Measurements from ENCODE around the gene KCNIP4.

KCNIP4 gene

DNA sequence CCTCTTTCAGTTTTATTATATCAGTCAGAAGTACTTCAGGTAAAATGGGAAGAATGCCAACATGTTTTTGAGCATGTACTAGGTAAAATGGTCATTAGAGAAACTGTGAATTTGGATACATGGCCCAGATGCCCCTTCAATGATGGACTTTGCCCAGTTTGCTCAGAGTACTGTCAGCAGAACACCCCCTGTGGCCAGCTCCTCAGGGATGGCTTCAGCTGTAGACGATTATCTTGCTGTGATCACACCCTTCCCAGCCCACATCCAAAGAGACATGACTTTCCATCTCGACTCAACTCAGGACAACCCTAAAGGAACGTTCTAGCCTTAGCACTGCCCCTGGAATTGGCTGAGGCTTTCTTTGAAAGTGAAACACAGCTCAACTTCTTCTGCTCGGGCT lies 809.2 kb downstream of the KCNIP4 start:
- DNase-seq = no peak

GRCh38 chr4:21136051-21136630 lies 812.4 kb downstream of the KCNIP4 start:
- DNase-seq = no peak

DNA sequence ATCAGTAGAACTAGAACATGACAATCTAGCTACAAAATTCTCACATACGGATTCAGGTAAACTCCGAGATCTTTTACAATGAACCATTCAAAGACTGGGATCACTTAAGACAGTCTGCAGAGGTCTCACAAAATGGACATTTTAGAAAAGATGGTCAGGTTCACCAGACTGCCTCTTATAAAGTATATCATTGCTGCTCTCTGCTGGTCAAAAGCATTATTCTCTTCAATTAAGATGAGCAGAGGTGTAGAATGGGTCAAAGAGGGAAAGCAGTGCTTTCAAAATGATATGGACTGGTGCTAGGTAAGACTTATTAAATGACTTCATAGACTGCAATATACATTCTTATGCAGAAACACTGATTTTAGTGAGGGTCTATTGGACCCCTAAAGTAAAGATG lies 813.6 kb downstream of the KCNIP4 start:
- peak; percentile 38 to 43 for DNase-seq

GRCh38 chr4:21130606-21131005 lies 818.0 kb downstream of the KCNIP4 start:
- no peak for DNase-seq

DNA sequence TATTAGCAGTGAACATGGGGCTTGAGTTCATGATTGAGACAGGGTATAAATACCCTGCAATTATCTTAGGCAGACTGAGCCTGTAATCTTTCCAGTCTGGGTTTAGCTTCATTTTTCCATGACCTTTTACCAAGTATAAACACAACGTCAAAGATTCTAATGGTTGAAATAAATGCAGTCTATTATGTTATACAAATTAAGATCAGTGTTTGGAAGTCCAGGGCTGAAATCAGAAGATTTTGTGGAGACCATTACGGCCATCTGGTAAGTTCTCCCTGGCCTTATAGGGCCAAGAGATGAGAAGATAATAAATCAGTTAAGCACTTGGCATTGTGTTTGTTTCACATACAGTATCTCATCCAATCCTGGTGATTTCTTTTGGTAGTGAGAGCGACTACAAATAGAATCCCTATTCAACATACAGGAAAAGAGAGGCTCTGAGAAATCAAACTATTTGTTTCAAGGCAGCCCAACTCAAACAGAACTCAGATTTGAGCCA lies 822.5 kb downstream of the KCNIP4 start:
- no peak for DNase-seq

DNA sequence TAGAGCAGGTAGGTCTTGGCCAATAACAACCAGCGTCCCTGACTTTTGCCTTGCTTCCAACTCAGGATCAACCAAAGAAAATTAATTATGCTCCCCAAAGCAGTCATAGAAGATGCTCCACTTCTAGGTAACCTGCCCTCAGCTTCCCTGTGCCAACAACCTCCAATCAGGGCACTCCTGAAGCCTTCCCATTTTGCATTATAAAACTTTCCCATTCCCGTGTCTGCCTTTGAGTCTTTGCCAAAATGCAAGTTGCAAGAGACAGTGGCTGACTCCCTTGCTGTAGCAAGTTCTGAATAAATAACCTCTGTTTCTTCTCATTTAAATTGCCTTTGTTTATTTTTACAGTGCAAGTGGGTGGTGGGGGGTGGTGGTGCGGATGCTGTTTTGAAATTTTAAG lies 830.3 kb downstream of the KCNIP4 start:
- DNase-seq = no peak

- DNase-seq = no peak
Measured at GRCh38 chr4:21117541-21118180, 830.9 kb downstream of the KCNIP4 start.

DNA sequence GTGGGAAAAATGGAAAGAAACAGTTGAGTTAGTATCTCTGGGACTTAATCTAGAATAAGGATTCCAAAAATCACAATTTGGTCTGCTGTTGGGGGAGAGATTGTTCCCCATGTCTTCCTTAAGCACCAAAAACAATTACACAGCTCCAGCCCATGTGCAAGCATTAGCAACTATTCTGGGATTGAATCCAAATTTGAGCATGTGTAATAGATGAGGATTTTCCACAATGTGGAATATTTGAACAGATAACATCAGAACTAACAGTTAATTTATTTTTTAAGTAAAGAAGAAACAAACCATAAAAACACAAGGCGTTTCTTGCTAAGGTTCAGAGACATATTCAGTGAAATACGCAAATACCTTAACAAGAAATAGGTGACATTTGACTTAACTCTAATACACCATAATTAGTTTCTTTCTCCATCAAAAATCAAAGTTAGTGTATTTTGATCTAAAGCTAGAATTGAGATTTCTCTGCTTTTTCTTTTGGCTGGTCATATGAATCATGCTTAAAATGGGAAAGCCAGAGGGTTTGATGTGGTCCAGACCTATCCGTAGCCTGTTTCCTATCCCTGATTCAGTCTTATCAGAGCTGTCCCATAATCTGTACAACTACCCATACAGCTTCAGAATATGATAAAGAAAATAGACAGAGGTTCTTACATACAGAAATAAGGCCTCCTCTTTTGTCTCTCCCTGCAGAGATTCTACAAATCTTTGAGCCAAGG lies 834.9 kb downstream of the KCNIP4 start:
- DNase-seq = no peak

DNA sequence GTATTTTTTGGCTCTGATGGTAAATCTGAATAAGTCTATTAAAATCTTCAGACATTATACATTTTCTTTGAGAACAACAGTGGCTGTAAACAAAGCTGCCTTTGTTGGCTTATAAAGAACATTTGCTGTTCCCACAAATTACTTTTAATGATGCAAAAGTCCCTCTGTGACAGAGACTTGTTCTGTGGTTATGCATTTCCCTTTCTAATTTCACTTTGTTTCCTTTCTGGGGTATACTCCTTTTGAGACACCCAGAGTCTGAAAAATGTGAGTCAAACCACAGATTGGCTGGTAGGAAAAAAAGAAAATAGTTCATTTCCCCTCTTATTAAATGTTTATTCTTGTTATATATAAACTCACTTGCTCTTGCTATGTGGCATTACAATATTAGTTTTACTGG lies 845.9 kb downstream of the KCNIP4 start:
- peak; percentile 65 to 68 for DNase-seq

DNA sequence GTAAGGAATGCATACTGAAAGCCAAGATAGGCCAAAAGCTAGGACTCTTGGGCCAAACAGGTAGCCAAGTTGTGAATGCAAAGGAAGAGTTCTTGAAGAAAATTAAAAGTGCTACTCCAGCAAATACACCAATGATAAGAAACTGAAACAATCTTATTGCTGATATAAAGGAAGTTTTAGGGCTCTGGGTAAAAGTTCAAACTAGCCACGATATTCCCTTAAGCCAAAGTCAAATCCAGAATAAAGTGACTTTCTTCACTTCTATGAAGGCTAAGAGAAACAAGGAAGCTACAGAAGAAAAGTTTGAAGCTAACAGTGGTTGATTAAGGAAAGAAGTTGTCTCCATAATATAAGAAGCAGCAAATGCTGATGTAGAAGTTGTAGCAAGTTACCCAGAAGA lies 850.7 kb downstream of the KCNIP4 start:
- DNase-seq = no peak

GRCh38 chr4:21097026-21097425 lies 851.5 kb downstream of the KCNIP4 start:
- DNase-seq = no peak

DNA sequence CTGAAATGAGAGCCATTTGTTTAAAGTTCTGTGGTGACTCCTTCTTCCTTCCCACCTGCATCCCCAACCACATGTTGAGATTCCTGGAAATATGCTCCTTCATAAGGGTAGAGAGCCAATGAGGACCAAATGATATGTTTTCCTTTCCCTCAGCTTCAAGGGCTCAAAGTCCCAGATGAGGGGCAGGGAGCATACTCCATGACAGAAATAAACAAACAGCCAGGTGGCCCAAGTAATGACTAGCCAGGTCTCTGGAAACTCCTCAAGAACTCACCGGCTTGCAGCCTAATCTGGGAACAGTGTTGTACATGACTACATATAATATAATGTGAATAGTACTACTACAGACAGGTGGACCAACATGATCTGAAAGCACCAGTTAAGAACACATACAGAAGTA lies 856.0 kb downstream of the KCNIP4 start:
- no peak for DNase-seq

GRCh38 chr4:21090094-21090666 lies 858.4 kb downstream of the KCNIP4 start:
- DNase-seq = no peak

DNA sequence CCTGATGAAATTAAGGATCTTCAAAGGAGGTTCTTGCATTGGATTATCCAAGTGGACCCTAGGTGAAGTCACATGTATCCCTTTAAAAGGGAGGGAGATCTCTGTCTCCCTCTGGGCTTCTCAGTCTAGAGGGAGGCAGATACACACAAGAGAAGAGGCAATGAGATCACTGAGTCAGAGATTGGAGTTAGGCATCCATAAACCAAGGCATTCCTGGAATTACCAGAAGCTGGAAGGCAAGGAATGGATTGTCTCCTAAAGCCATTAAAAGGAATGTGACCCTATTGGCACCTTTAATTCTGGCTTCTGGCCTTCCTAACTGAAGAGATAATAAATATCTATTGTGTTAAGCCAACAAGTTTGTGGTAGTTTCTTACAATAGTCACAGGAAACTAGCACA lies 865.2 kb downstream of the KCNIP4 start:
- DNase-seq = no peak

DNA sequence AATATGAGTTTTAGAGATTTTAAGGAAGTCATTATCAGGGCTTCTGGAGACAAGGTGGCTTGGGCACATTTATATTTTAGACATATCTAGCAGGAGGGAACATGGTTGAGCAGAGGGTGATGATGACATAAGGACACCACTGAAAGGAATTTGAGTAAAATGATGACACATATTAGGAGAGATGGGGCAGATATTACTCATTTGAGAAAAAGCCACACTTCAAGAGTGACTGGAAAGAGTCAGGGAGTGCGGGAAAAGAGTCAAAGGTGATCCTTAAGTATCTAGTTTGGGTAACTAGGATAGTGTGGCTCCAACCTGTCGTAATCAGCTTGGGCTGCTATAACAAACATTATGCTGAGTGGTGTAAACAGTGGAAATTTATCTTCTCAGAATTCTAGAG lies 870.6 kb downstream of the KCNIP4 start:
- no peak for DNase-seq

DNA sequence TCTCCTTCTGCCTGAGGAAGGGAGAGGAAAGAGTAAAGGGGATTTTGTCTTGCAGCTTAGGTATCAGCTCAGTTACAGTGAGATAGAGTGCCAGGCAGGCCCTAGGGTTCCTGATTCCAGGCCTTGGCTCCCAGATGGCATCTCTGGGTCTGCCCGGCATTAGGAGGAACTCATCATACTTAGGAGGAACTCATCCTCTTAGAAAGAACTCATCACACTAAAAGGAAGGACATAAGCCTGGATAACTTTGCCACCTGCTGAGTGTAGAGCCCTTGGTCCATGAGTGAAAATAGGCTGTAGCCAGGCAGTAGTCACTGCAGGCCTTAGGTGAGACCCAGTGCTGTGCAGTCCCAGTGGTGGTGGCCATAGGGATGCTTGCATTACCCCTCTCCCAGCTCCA lies 881.2 kb downstream of the KCNIP4 start:
- no peak for DNase-seq

DNA sequence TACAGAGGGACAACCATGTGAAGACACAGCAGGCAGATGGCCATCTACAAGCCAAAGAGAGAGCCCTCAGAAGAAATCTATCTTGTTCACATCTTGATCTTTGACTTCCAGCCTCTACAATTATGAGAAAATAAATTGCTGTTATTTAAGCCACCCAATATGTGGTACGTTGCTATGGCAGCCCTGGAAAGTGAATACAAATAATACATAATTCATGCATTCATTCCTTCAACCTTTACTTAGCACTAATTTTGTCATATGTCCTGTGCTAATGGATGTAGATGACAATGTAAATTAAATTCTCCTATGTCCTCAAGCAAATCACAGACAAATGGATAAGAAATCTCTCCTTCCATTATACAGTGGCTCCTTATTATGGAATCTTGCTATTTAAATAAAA lies 886.7 kb downstream of the KCNIP4 start:
- DNase-seq = no peak

GRCh38 chr4:21046141-21046540 lies 902.4 kb downstream of the KCNIP4 start:
- no peak for DNase-seq

DNA sequence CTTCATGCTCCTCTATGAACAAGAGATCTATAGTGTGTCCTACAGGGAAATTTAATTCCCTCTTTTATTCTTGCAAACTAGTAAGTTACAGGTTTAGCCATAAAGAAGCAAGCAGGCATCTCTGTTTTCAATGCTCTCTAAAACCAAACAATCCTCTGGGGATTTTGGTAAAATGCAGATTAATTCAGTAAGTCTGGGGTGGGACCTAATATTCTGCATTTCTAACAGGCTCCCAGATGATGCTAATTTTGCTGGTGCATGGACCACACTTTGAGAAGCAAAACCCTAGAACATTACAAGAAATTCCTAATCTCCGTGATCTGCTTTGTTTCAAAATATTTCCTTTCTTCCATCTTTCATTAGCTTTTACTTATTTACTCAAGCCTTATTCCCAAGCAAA lies 903.5 kb downstream of the KCNIP4 start:
- DNase-seq = no peak

DNA sequence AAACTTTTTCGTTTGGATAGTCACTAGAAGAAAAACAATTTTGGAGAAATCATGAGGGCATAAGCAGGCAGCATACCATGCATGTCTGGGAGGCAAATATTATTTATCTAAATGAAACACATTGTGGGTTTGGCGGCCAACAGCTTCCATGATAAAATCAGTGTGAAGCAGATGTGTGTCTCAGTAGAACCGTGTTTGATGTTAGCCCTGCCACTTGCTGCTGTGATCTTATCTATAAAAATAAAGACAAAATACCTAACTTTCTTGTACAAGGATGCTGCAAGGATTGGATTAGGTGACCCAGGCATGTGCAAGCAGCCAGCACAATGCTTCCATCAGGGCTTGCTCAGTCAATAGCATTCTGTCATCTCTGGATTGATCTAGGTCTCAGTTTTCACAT lies 906.9 kb downstream of the KCNIP4 start:
- no peak for DNase-seq

DNA sequence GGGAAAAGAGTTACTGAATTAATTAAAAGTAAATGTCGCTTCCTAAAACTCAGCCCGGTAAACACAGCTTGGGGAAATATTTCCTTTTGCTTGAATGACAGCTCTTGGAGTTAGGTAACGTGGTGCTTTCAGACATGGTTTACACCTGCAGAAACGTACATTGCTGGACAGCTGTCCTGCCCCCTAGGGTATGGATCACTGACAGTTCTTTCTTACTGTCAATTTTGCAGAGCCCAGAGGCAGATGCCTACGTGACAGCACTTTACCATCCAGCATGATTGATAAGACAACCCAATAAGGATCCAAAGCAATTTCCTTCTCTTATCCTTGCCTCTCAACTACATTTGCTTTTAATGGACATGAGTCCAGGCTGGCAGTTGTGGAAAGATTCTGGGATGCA lies 913.8 kb downstream of the KCNIP4 start:
- DNase-seq = no peak

DNA sequence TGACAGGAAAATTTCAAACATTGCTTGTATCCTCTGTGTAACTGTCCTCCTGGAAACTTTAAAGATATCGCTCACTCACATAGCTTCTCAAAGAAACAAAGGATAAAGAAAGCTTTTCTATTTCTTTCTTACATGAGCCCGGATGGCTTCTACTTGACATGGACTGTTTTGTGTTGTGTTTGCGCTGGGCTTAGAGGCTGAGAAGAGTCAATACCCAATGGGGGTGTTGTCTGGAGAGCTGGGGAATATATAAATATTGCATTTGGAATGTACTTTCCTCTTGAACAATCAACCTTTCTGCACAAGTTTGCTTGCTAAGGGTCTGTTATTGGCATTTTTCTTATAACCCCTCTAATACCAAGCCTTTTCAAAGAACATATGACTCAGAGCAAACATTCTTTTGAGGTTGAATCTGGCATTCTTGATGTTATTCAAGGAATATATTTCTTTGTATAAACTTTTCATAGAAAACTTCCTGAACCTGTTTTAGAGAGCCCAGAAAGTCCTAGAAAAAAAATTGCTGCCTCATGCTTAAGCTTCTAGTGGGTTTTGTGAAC lies 916.4 kb downstream of the KCNIP4 start:
- no peak for DNase-seq

DNA sequence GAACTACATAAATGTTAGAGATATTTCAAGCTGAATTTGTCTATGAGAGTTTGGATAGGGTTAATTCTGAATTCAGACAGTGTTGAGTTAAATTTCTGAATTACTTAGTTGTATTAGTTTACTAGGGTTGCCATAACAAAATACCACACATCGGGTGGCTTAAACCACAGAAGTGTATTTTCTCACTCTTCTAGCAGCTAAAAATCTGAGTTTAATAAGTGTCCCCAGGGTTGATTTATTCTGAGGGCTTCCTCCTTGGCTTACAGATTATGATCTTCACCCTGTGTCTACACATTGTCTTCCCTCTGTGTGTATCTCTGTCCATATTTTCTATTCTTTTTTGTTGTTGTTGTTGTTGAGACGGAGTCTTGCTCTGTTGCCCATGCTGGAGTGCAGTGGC lies 929.8 kb downstream of the KCNIP4 start:
- no peak for DNase-seq

GRCh38 chr4:21013501-21013900 lies 935.1 kb downstream of the KCNIP4 start:
- DNase-seq = no peak
